ENCODE results near the gene IPCEF1. TPM values are rescaled to one million over a fixed set of nuclear protein-coding genes. Genes with fewer than 3 reads are reported as not detected.

IPCEF1 gene
- total RNA-seq (160 TPM), polyA plus RNA-seq (10 to 100 TPM; 82.4 to 88.7 (median 84.9) TPM)

GRCh38 chr6:154356690-154357089, at the start of gene IPCEF1:
Gene IPCEF1 (minus strand): TSS chr6:154356803. CDS start chr6:154265947, 90,856 bp downstream.
- Histone ChIP-seq H3K9me3 (ENCODE audit: control insufficient read depth in 2 of 2, low read length in 2 of 2) (no peaks in the 10 kb centered on the region), H3K27ac (ENCODE audit: insufficient read depth, low read length, poor library complexity, severe bottlenecking) (no peak within 1 kb of the TSS), H3K4me1 (ENCODE audit: control insufficient read depth, insufficient read depth, low read length, poor library complexity, severe bottlenecking) (no peaks in the 10 kb centered on the region), H3K36me3 (ENCODE audit: control insufficient read depth, insufficient read depth, low read length) (no peaks in the 10 kb centered on the region), H3K27me3 (ENCODE audit: control insufficient read depth, insufficient read depth, low read length) (peaks cover 2% of the 10 kb centered on the region), H3K4me3 (ENCODE audit: low read depth, low read length) (no peak within 1 kb of the TSS)
- no peak for DNase-seq
- Mint-ChIP-seq H3K27ac (peak within 1 kb of the TSS in 1 of 3 donors; percentile 1), H3K36me3 (no peaks in the 10 kb centered on the region), H3K9me3 (peaks cover 0 to 2% (median 0%) of the 10 kb centered on the region in 7 donors), H3K4me3 (peak within 1 kb of the TSS in 1 of 4 donors; percentile 64), H3K4me1 (peaks cover 12 to 33% (median 16%) of the 10 kb centered on the region in 4 donors), H3K27me3 (no peaks in the 10 kb centered on the region)
- ATAC-seq (ENCODE audit: low read depth in 2 of 2), result no peak

- Mint-ChIP-seq H3K4me3 (no peak overlapping the region), H3K9me3 (no peaks in the 10 kb centered on the region), H3K27ac (no peak overlapping the region), H3K4me1 (peaks cover 0 to 26% (median 8%) of the 10 kb centered on the region in 4 donors), H3K27me3 (no peaks in the 10 kb centered on the region), H3K36me3 (no peaks in the 10 kb centered on the region)
- DNase-seq, result no peak
- H3K4me3 ChIP-seq (ENCODE audit: low read depth, low read length), result no peak overlapping the region
- no peaks in the 10 kb centered on the region for H3K9me3 ChIP-seq (ENCODE audit: control insufficient read depth in 2 of 2, low read length in 2 of 2)
- H3K27me3 ChIP-seq (ENCODE audit: control insufficient read depth, insufficient read depth, low read length), result no peaks in the 10 kb centered on the region
- no peaks in the 10 kb centered on the region for H3K36me3 ChIP-seq (ENCODE audit: control insufficient read depth, insufficient read depth, low read length)
- H3K4me1 ChIP-seq (ENCODE audit: control insufficient read depth, insufficient read depth, low read length, poor library complexity, severe bottlenecking), result peaks cover 3% of the 10 kb centered on the region
- ATAC-seq (ENCODE audit: low read depth in 2 of 2), result no peak
- H3K27ac ChIP-seq (ENCODE audit: insufficient read depth, low read length, poor library complexity, severe bottlenecking), result no peak overlapping the region
Observed at GRCh38 chr6:154406301-154406700, 49.7 kb upstream of the IPCEF1 start.

GRCh38 chr6:154404791-154405400, 48.3 kb upstream of the IPCEF1 start:
- Mint-ChIP-seq H3K9me3 (no peaks in the 10 kb centered on the region), H3K27ac (peak overlapping the region in 1 of 3 donors; percentile 69), H3K4me3 (no peak overlapping the region), H3K27me3 (no peaks in the 10 kb centered on the region), H3K4me1 (peaks cover 0 to 26% (median 8%) of the 10 kb centered on the region in 4 donors), H3K36me3 (no peaks in the 10 kb centered on the region)
- Histone ChIP-seq H3K27me3 (ENCODE audit: control insufficient read depth, insufficient read depth, low read length) (no peaks in the 10 kb centered on the region), H3K36me3 (ENCODE audit: control insufficient read depth, insufficient read depth, low read length) (no peaks in the 10 kb centered on the region), H3K27ac (ENCODE audit: insufficient read depth, low read length, poor library complexity, severe bottlenecking) (no peak overlapping the region), H3K4me3 (ENCODE audit: low read depth, low read length) (peak overlapping the region; percentile 50), H3K4me1 (ENCODE audit: control insufficient read depth, insufficient read depth, low read length, poor library complexity, severe bottlenecking) (peaks cover 3% of the 10 kb centered on the region), H3K9me3 (ENCODE audit: control insufficient read depth in 2 of 2, low read length in 2 of 2) (no peaks in the 10 kb centered on the region)
- DNase-seq (peak in 1 of 3 donors; percentile 44), ATAC-seq (ENCODE audit: low read depth in 2 of 2) (no peak)

- DNase-seq, result peak in 1 of 3 donors; percentile 56
- Histone ChIP-seq H3K4me3 (ENCODE audit: low read depth, low read length) (no peak overlapping the region), H3K36me3 (ENCODE audit: control insufficient read depth, insufficient read depth, low read length) (no peaks in the 10 kb centered on the region), H3K4me1 (ENCODE audit: control insufficient read depth, insufficient read depth, low read length, poor library complexity, severe bottlenecking) (peaks cover 3% of the 10 kb centered on the region), H3K27me3 (ENCODE audit: control insufficient read depth, insufficient read depth, low read length) (no peaks in the 10 kb centered on the region), H3K27ac (ENCODE audit: insufficient read depth, low read length, poor library complexity, severe bottlenecking) (no peak overlapping the region), H3K9me3 (ENCODE audit: control insufficient read depth in 2 of 2, low read length in 2 of 2) (no peaks in the 10 kb centered on the region)
- H3K36me3 Mint-ChIP-seq, result no peaks in the 10 kb centered on the region
- ATAC-seq (ENCODE audit: low read depth in 2 of 2), result no peak
- peak overlapping the region in 1 of 3 donors; percentile 51 for H3K27ac Mint-ChIP-seq
- H3K27me3 Mint-ChIP-seq, result no peaks in the 10 kb centered on the region
- H3K4me3 Mint-ChIP-seq, result peak overlapping the region in 1 of 4 donors; percentile 53
- no peaks in the 10 kb centered on the region for H3K9me3 Mint-ChIP-seq
- H3K4me1 Mint-ChIP-seq, result peaks cover 0 to 26% (median 10%) of the 10 kb centered on the region in 4 donors
Observed at GRCh38 chr6:154403788-154404187, 47.2 kb upstream of the IPCEF1 start.

GRCh38 chr6:154402081-154402780, 45.6 kb upstream of the IPCEF1 start:
- no peaks in the 10 kb centered on the region for H3K36me3 ChIP-seq (ENCODE audit: control insufficient read depth, insufficient read depth, low read length)
- H3K36me3 Mint-ChIP-seq, result no peaks in the 10 kb centered on the region
- no peaks in the 10 kb centered on the region for H3K9me3 ChIP-seq (ENCODE audit: control insufficient read depth in 2 of 2, low read length in 2 of 2)
- H3K9me3 Mint-ChIP-seq, result peaks cover 0 to 2% (median 0%) of the 10 kb centered on the region in 7 donors
- H3K27me3 ChIP-seq (ENCODE audit: control insufficient read depth, insufficient read depth, low read length), result no peaks in the 10 kb centered on the region
- no peak overlapping the region for H3K4me3 Mint-ChIP-seq
- peak overlapping the region in 1 of 3 donors; percentile 40 for H3K27ac Mint-ChIP-seq
- peak in 1 of 3 donors; percentile 38 for DNase-seq
- H3K4me3 ChIP-seq (ENCODE audit: low read depth, low read length), result no peak overlapping the region
- H3K4me1 ChIP-seq (ENCODE audit: control insufficient read depth, insufficient read depth, low read length, poor library complexity, severe bottlenecking), result peaks cover 3% of the 10 kb centered on the region
- no peak overlapping the region for H3K27ac ChIP-seq (ENCODE audit: insufficient read depth, low read length, poor library complexity, severe bottlenecking)
- no peaks in the 10 kb centered on the region for H3K27me3 Mint-ChIP-seq
- ATAC-seq (ENCODE audit: low read depth in 2 of 2), result no peak
- peaks cover 0 to 26% (median 10%) of the 10 kb centered on the region in 4 donors for H3K4me1 Mint-ChIP-seq

- Mint-ChIP-seq H3K4me3 (no peak overlapping the region), H3K36me3 (no peaks in the 10 kb centered on the region), H3K4me1 (peaks cover 0 to 18% (median 5%) of the 10 kb centered on the region in 4 donors), H3K27ac (no peak overlapping the region), H3K27me3 (no peaks in the 10 kb centered on the region), H3K9me3 (peaks cover 0 to 2% (median 0%) of the 10 kb centered on the region in 7 donors)
- ATAC-seq (ENCODE audit: low read depth in 2 of 2), result no peak
- no peaks in the 10 kb centered on the region for H3K4me1 ChIP-seq (ENCODE audit: control insufficient read depth, insufficient read depth, low read length, poor library complexity, severe bottlenecking)
- H3K36me3 ChIP-seq (ENCODE audit: control insufficient read depth, insufficient read depth, low read length), result no peaks in the 10 kb centered on the region
- no peak overlapping the region for H3K27ac ChIP-seq (ENCODE audit: insufficient read depth, low read length, poor library complexity, severe bottlenecking)
- H3K27me3 ChIP-seq (ENCODE audit: control insufficient read depth, insufficient read depth, low read length), result no peaks in the 10 kb centered on the region
- DNase-seq, result no peak
- H3K9me3 ChIP-seq (ENCODE audit: control insufficient read depth in 2 of 2, low read length in 2 of 2), result no peaks in the 10 kb centered on the region
- H3K4me3 ChIP-seq (ENCODE audit: low read depth, low read length), result no peak overlapping the region
Observed at GRCh38 chr6:154399097-154399496, 42.5 kb upstream of the IPCEF1 start.

- Histone ChIP-seq H3K9me3 (ENCODE audit: control insufficient read depth in 2 of 2, low read length in 2 of 2) (no peaks in the 10 kb centered on the region), H3K36me3 (ENCODE audit: control insufficient read depth, insufficient read depth, low read length) (no peaks in the 10 kb centered on the region), H3K4me3 (ENCODE audit: low read depth, low read length) (no peak overlapping the region), H3K27me3 (ENCODE audit: control insufficient read depth, insufficient read depth, low read length) (no peaks in the 10 kb centered on the region), H3K27ac (ENCODE audit: insufficient read depth, low read length, poor library complexity, severe bottlenecking) (no peak overlapping the region), H3K4me1 (ENCODE audit: control insufficient read depth, insufficient read depth, low read length, poor library complexity, severe bottlenecking) (no peaks in the 10 kb centered on the region)
- Mint-ChIP-seq H3K4me1 (peaks cover 0 to 12% (median 3%) of the 10 kb centered on the region in 4 donors), H3K9me3 (peaks cover 0 to 2% (median 0%) of the 10 kb centered on the region in 7 donors), H3K36me3 (no peaks in the 10 kb centered on the region), H3K27me3 (no peaks in the 10 kb centered on the region), H3K4me3 (no peak overlapping the region), H3K27ac (no peak overlapping the region)
- DNase-seq (no peak), ATAC-seq (ENCODE audit: low read depth in 2 of 2) (no peak)
Observed at GRCh38 chr6:154397491-154398195, 41.0 kb upstream of the IPCEF1 start.

All from CD4-positive, CD25-positive, alpha-beta regulatory T cell (primary cell).